ENCODE measurements around the gene CLASRP.
A peak's percentile ranks its signal among the peaks of the same experiment; 100 is the strongest.

Gene CLASRP

DNA sequence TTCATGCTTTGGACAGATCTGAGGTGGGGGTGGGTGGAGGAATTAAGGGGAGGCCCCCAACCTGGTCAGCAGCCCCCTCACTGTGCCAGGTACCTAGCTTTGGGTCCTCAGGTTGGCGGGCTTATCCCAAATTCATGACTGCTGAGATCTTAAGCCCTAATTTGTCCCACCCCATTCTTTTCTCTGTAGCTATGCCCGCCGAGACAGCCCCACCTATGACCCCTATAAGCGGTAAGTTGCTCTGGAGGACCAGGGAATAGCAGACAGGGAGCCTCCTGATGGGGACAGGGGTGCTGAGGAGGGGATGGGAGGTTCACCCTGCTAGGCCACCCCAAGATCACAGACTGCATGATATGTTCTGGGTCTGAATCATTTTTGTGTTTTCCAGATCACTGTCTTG, 23.1 kb downstream of the CLASRP start:
- DNase-seq (ENCODE audit: low spot score), result no peak

- no peak for DNase-seq (ENCODE audit: low spot score)
These were observed 25.3 kb downstream of the CLASRP start for GRCh38 chr19:45063851-45064801.

- no peak for DNase-seq (ENCODE audit: low spot score)
These were observed 28.2 kb downstream of the CLASRP start for GRCh38 chr19:45066921-45067661.

DNA sequence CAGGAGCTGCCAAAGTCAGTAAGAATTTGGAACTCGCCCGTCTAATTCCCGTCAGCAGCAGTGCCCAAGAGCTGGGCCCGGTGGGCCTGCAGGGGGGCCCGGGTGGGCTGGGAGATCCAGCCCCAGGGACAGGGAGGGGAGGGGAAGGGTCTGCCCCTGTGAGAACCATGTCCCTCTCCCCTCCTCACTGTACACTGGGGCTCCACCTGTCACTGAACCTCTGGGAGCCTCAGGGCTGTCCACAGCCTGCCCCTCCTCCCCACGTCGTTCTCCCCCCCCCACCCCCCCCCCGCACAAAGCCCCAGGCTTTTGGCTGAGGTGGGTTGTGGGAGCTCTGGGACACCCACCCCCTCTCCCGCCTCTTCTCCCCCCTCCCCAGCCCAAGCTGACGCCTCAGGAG, 29.2 kb downstream of the CLASRP start:
- DNase-seq (ENCODE audit: low spot score), result no peak

- DNase-seq (ENCODE audit: low spot score), result no peak
These were observed 30.2 kb downstream of the CLASRP start for GRCh38 chr19:45069056-45069455.

DNA sequence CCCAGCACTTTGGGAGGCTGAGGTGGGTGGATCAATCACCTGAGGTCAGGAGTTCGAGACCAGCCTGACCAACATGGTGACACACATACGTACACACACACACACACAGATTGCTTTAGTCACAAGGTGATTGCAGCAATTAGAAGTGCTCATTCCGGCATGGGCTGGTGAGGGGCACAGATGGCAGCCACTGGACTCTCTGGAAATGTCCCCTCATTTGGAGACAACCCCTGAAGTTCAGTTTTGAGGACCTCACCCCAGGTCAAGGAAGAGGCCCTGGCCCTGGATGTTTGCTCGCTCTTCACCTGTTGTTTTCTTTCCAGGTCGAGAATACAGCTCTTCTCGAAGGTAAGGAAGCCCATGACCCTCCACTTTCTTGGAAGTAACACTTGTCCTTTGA, 31.4 kb downstream of the CLASRP start:
- DNase-seq (ENCODE audit: low spot score), result no peak

GRCh38 chr19:45070861-45071544, 32.2 kb downstream of the CLASRP start:
- no peak for DNase-seq (ENCODE audit: low spot score)

- no peak for DNase-seq (ENCODE audit: low spot score)
These were observed 32.7 kb downstream of the CLASRP start for GRCh38 chr19:45071545-45071938.

DNA sequence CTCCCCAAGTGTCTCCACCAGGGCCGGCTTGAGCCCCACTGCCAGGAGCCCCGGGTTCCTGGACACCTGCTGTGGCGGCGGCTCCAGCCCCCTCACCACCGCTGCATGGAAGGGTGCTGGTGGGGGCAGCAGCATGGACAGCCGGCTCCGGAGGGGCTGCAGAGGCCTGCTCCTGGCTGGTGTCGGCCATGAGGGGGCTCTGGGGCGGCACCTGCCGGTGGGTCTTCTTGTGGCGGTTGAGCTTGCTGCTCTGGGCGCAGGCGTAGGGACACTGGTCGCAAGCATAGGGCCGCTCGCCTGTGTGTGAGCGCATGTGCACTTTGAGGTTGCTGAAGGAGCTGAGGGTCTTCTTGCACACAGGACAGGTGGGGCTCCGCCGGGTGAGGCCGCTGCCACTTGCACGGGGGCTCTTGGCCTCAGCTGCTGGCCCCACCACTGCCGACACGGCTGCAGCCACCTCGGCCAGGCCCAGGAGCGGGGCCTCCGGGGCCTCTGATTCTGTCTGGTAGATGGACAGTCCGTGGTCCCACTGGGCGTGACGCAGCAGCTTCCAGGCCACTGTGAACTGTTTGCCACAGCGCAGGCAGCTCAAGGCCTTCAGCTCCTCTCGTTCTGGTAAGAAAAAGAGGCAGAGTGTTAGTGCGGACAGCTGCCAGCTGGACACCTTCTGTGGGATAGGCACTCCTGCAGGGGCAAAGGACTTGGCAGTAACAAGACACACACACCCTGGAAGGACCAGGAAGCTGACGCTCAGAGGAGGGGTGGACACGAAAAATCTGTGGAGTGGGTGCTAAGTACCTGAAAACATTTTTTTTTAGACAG, 33.3 kb downstream of the CLASRP start:
- DNase-seq (ENCODE audit: low spot score), result no peak

GRCh38 chr19:45074744-45075300, 36.0 kb downstream of the CLASRP start:
- no peak for DNase-seq (ENCODE audit: low spot score)

- DNase-seq (ENCODE audit: low spot score), result peak; percentile 59
These were observed 36.6 kb downstream of the CLASRP start for GRCh38 chr19:45075301-45076028.

GRCh38 chr19:45076029-45076850, 37.4 kb downstream of the CLASRP start, which contains the start of gene ZNF296:
ZNF296 (minus strand) TSS chr19:45076478; CDS start chr19:45076373, 105 bp downstream.
- DNase-seq (ENCODE audit: low spot score), result no peak

- no peak for DNase-seq (ENCODE audit: low spot score)
These were observed 38.2 kb downstream of the CLASRP start for GRCh38 chr19:45076851-45077730.

- DNase-seq (ENCODE audit: low spot score), result no peak
These were observed 39.7 kb downstream of the CLASRP start for GRCh38 chr19:45078390-45079062.

- no peak for DNase-seq (ENCODE audit: low spot score)
These were observed 40.4 kb downstream of the CLASRP start, which contains the start of gene GEMIN7 for GRCh38 chr19:45079063-45079910. GEMIN7 (plus strand) TSS chr19:45079260; CDS start chr19:45090115, 10,855 bp downstream.

- DNase-seq (ENCODE audit: low spot score), result no peak
These were observed 41.1 kb downstream of the CLASRP start for GRCh38 chr19:45079911-45080370.

- no peak for DNase-seq (ENCODE audit: low spot score)
These were observed 43.3 kb downstream of the CLASRP start for GRCh38 chr19:45082170-45082569.

All from globus pallidus (tissue), 1 donor.